GM12891 (cell line): ENCODE data around the gene RAMP2.

Source experiments
- DNase-seq: peaks from one replicate; pipeline ENCODE4 v3.0.0; 2011; ENCODE audit warnings: low spot score; ENCODE audit not compliant: insufficient read length
- FAIRE-seq: peaks from 2 replicates; lab custom pipeline; 2011; peaks lifted over from hg19 to GRCh38; lab: Jason Lieb, UNC
- PAX5 ChIP-seq: IDR thresholded peaks from 2 replicates; pipeline ENCODE4 v1.6.1; 2011; ENCODE audit warnings: low read length, moderate library complexity, mild to moderate bottlenecking; ENCODE audit not compliant: insufficient read depth, severe bottlenecking
- POLR2A ChIP-seq: IDR thresholded peaks from 2 replicates; pipeline ENCODE4 v1.6.1; 2011; ENCODE audit warnings: low read depth, low read length, control low read depth
- POLR2AphosphoS5 ChIP-seq: IDR thresholded peaks from 2 replicates; pipeline ENCODE4 v1.6.1; 2011; ENCODE audit warnings: low read depth, low read length, control low read depth
- POU2F2 ChIP-seq: IDR thresholded peaks from 2 replicates; pipeline ENCODE4 v1.6.1; 2011; ENCODE audit warnings: low read depth, mild to moderate bottlenecking, control low read depth, low read length, moderate library complexity
- SPI1 ChIP-seq: IDR thresholded peaks from 2 replicates; pipeline ENCODE4 v1.6.1; 2011; ENCODE audit warnings: low read depth, low read length, control low read depth
- TAF1 ChIP-seq: IDR thresholded peaks from 2 replicates; pipeline ENCODE4 v1.6.1; 2011; ENCODE audit warnings: low read depth, low read length, control low read depth

The RAMP2 gene

DNA sequence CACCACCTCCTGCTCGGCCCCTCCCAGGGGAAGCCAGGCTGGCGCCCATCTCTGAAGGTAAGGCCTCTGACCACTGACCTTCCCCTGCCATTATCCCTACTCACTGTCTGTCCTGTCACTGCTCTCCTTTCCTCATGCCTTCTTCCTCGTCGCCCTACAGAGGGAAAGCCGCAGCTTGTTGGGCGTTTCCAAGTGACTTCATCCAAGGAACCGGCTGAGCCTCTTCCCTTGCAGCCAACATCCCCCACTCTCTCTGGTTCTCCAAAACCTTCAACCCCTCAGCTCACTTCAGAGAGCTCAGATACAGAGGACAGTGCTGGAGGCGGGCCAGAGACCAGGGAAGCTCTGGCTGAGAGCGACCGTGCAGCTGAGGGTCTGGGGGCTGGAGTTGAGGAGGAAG lies 34.4 kb downstream of the RAMP2 start:
- FAIRE-seq = no peak
- no peak for DNase-seq
- TF ChIP-seq POU2F2 (no peak), SPI1 (no peak), TAF1 (no peak), PAX5 (no peak), POLR2A (no peak), POLR2AphosphoS5 (no peak)

DNA sequence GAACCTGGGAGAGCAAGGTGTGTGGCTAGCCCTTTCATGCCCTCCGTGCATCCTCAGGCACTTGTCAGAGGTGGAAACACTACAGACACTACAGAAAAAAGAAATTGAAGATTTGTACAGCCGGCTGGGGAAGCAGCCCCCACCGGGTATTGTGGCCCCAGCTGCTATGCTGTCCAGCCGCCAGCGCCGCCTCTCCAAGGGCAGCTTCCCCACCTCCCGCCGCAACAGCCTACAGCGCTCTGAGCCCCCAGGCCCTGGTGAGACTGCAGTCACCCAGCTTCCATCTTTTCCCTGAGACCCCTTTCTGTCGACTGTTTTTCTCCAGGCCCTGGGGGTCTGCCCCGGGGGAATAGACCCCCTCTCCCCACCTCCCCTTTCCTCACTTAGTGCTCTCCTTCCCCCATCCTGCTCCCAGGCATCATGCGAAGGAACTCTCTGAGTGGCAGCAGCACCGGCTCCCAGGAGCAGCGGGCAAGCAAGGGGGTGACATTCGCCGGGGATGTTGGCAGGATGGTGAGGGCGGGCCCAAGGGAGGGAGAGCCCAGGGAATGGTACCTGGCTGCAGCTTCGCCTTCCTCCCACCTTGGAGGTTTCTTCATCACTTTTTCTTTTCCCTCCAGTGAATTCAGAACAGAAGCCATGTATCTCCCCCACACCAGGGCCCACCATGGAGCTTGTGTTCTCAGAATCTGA lies 35.2 kb downstream of the RAMP2 start:
- DNase-seq = no peak
- FAIRE-seq = no peak
- TF ChIP-seq SPI1 (no peak), POU2F2 (no peak), POLR2AphosphoS5 (no peak), TAF1 (no peak), POLR2A (no peak), PAX5 (no peak)

DNA sequence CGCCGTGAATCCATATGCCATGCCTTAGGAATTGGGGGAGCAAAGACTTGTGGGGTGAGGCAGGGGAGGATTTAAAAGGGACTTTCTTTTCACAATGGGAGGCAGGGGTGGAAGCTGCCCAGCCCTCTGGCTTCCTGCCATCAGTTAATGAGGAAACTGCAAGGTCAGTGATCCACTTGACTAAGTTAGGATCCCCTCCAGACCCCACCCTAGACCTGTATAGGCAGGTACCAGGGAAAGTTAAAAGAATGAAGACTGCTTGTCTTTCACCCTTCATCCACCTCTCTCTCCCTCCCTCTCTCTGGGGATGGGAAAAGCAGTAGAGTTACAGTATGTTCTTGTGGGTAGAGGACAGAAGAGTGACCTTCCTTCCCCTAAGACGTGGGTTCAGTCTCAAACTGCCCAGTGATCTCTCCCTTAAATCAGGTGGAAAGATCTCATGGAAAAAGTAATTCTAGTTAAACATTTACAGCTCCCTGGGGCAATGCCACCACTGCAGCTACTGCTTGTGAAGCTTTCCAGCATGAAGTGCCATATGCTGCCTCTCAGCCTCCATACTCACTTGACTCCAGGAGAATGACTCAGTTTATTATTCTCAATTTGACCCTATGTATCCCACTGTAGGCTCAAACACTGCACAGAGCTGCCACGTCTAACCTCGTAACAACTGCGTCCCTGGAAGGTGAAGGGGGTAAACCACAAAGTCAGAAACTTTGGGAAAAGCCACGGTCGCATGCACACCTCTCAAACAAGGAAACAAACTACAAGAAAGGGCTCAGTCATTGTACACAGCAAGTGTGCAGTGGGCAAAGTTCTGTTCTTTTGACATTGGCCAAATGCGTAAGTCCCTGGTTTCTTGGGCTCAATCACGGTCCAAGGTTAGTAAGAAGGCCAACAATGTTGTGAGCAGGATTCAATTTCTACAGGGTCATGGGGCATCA lies 36.3 kb downstream of the RAMP2 start:
- no peak for FAIRE-seq

DNA sequence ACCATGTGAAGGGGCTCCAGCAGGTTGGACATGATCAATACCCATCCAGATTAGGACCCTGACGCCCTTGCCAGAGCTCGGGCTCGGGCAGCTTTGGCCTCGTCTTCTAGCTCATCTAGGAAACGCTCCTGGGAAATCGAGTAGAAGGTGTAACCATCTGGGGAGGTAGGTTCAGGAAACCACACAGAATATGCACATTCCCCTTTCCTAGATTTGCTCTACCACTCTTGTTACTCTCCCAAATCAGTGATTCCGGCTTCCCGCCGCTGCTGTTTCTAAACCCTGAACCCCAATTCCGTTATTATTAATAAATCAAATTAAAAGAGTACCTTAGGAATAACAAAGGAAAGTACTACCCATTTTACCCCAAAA lies 37.0 kb downstream of the RAMP2 start:
- FAIRE-seq (no peak), DNase-seq (no peak)
- TF ChIP-seq POU2F2 = no peak
- TF ChIP-seq POLR2A = no peak
- no peak for TF ChIP-seq POLR2AphosphoS5
- no peak for TF ChIP-seq SPI1
- TF ChIP-seq TAF1 = no peak
- TF ChIP-seq PAX5 = no peak

More for the DNA sequence above, 36.3 kb downstream of the RAMP2 start:
- no peak for DNase-seq
- TF ChIP-seq SPI1 (no peak), POLR2A (no peak), POLR2AphosphoS5 (no peak), PAX5 (no peak), TAF1 (no peak), POU2F2 (no peak)

DNA sequence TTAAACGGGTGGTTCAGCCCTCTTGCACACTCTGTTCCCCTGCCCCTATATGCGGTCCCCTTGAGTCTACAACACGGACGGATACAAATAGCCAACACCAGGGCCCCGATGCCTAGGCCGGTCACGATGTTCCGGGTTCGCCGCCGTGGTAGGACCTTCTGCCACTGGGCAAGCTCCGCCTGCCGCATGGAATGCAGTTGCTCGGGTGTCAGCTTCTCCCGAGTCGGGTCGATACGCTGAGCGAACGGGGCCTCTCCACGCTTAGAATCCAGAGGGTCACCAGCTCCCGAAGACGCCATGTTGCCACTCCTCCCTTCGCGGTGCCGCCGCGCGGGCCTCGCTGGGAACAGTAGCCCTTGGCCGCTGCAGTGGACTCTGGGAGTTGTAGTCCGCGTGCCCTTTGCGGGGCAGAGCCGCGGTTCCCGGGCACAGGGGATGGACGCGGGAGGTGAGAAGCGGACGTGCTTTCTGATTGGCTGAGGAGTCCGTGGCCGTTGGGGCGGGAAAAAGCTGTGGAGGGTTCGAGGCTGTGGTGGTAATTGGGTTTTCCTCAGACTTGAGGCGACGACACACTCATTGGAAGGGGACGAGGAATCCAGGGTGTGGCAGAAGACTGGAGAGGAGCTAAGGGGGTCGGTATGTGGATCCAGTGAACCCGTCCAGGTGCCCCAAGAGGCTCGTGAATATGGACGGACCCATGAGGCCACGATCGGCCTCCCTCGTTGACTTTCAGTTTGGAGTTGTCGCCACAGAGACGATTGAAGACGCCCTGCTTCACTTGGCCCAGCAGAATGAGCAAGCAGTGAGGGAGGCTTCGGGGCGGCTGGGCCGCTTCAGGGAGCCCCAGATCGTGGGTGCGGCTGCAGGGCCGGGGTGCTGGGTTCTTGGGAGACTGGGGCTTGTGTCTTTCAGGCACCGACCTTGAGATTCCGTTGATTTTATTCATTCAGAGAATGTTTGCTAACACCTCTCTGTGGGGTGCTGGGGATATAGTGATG lies 37.7 kb downstream of the RAMP2 start, which contains the start of the genes CNTD1 and COA3:
TSS of gene CNTD1 (plus strand) at position 479 of the 998 bp plus-strand sequence. CDS start at position 686, 207 bp downstream.
TSS of gene COA3 (minus strand) at position 322 of the 998 bp plus-strand sequence. CDS start at position 299, 23 bp downstream.
- peak; percentile 96 for DNase-seq
- FAIRE-seq = peak; percentile 94
- TF ChIP-seq TAF1 = peak; percentile 69
- no peak for TF ChIP-seq PAX5
- TF ChIP-seq POU2F2 = 0 out of 2 replicates have a peak, but pooled peaks have one; percentile 8
- TF ChIP-seq SPI1 = no peak
- peak; percentile 80 for TF ChIP-seq POLR2AphosphoS5
- TF ChIP-seq POLR2A = peak; percentile 55

DNA sequence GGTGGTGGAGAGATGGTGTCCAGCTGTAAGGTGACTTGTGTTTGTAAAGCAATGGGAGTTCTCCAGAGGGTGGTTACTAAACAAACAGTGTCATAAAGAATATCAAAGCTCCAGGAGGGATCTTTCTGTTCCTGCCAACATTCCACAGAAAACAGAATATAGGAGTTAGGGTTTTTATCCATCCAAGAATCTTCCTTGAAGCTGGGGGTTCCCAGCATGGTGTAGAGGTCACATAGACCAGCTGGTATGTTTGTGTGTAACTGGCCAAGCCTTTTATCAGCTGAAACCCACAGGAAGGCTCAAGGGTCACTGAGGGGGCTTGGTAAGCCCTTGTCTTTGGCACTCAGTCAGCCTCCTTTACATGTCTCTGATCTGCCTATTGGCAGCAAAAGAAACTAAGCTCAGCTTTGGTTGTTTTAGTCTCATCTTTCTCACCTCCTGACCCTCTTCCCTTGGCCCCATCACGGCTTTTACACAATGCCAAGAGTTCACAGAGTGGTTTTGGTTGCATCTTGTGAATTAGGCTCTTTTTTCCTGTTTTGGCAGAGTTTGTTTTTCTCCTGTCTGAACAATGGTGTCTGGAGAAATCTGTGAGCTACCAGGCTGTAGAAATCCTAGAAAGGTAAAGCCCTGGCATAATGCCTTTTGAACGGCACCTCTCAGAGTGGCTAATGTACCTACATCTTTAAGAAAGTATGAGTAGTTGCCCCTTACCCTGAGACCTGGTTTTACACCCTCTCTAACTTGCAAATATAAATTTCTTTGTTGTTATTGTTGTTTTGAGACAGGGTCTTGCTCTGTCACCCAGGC lies 42.3 kb downstream of the RAMP2 start:
- FAIRE-seq (no peak), DNase-seq (no peak)
- TF ChIP-seq POLR2AphosphoS5 (no peak), POLR2A (no peak), POU2F2 (no peak), TAF1 (no peak), SPI1 (no peak), PAX5 (no peak)

DNA sequence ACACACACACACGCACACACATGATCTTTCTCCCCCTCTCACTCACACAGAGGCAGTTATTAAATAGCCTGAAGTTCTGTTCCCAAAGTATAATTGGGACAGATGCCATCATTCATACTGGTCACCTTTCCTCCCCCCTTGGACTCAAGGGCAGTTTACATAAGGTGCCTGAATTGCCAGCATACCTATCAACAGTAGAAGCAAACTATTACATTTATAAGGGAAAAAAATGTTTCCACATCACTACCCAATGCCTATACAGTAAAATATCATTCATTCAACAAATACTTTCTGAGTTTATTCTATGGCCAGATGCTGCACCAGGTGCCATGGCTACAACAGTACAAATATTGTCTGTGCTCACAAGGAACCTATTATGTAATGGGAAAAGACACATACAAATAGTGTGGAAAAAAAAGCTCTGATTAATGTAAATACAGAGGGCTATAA lies 43.9 kb downstream of the RAMP2 start:
- no peak for FAIRE-seq
- no peak for TF ChIP-seq POU2F2
- TF ChIP-seq POLR2A = no peak
- TF ChIP-seq SPI1 = no peak
- TF ChIP-seq PAX5 = no peak
- no peak for TF ChIP-seq POLR2AphosphoS5
- no peak for TF ChIP-seq TAF1
- DNase-seq = no peak

DNA sequence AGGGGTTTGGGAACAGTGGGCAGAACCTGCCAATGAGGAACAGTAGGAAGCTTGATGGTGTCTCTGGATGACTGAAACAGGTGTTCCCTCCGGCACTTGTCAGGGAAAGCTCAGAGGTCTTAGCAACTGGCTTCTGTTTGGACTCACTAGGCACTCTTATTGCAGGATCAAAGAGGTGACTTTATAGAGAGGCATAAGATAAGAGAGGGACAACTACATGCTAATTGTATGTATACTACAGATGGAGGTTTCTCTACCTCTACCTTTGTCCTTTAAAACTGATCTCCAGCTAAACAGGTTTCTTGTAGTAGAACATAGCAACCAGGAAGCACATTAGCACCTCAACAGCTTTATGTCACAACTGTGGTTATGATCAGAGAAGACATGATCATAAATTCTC lies 45.2 kb downstream of the RAMP2 start:
- TF ChIP-seq POU2F2 (no peak), TAF1 (no peak), SPI1 (no peak), PAX5 (no peak), POLR2AphosphoS5 (no peak), POLR2A (no peak)
- FAIRE-seq (no peak), DNase-seq (no peak)
